SW480 (cell line): ENCODE results near the gene CLEC2A.
"Not testable (repeated sequence)": the region's sequence is repeated elsewhere in the genome, so short reads cannot be mapped to it uniquely, and the experiment has no call there.

Experiments used
- DNase-seq: peaks from one replicate; pipeline ENCODE4 v3.0.0-alpha.2; 2016; ENCODE audit warnings: low spot score

CLEC2A gene

GRCh38 chr12:9932270-9932669 is at the start of gene CLEC2A:
TSS of gene CLEC2A (minus strand) at chr12:9932370. CDS start at chr12:9932329, 41 bp downstream.
- no peak for DNase-seq

- no peak for DNase-seq
These were observed 48.0 kb upstream of the CLEC2A start for GRCh38 chr12:9980126-9980525.

- no peak for DNase-seq
These were observed 45.7 kb upstream of the CLEC2A start for GRCh38 chr12:9977916-9978315.

GRCh38 chr12:9976626-9977025 is 44.5 kb upstream of the CLEC2A start:
- not testable (repeated sequence) for DNase-seq

GRCh38 chr12:9975614-9976013 is 43.4 kb upstream of the CLEC2A start:
- no peak for DNase-seq

GRCh38 chr12:9974731-9975130 is 42.6 kb upstream of the CLEC2A start:
- not testable (repeated sequence) for DNase-seq

GRCh38 chr12:9973949-9974348 is 41.8 kb upstream of the CLEC2A start:
- no peak for DNase-seq

- DNase-seq = no peak
These were observed 39.0 kb upstream of the CLEC2A start, which contains the start of gene CLEC12A for GRCh38 chr12:9971181-9971580. TSS of gene CLEC12A (plus strand) at chr12:9971409. CDS start at chr12:9971597, 188 bp downstream.

GRCh38 chr12:9969673-9970072 is 37.5 kb upstream of the CLEC2A start:
- peak; percentile 47 for DNase-seq

- DNase-seq = no peak
These were observed 29.7 kb upstream of the CLEC2A start for GRCh38 chr12:9961901-9962300.

GRCh38 chr12:9961106-9961505 is 28.9 kb upstream of the CLEC2A start:
- DNase-seq = no peak

GRCh38 chr12:9960590-9960989 is 28.4 kb upstream of the CLEC2A start:
- no peak for DNase-seq

GRCh38 chr12:9957834-9958233 is 25.7 kb upstream of the CLEC2A start:
- no peak for DNase-seq

- DNase-seq = not testable (repeated sequence)
These were observed 21.0 kb upstream of the CLEC2A start for GRCh38 chr12:9952954-9953729.

- no peak for DNase-seq
These were observed 19.0 kb upstream of the CLEC2A start for GRCh38 chr12:9951026-9951675.

- DNase-seq = no peak
These were observed 16.6 kb upstream of the CLEC2A start for GRCh38 chr12:9948606-9949296.

- DNase-seq = no peak
These were observed 15.5 kb upstream of the CLEC2A start for GRCh38 chr12:9947674-9948073.

- no peak for DNase-seq
These were observed 12.2 kb upstream of the CLEC2A start for GRCh38 chr12:9944391-9944790.

- DNase-seq = no peak
These were observed 11.1 kb upstream of the CLEC2A start for GRCh38 chr12:9943240-9943639.

- DNase-seq = no peak
These were observed 9.7 kb upstream of the CLEC2A start for GRCh38 chr12:9941838-9942237.

GRCh38 chr12:9940375-9940774 is 8.2 kb upstream of the CLEC2A start:
- no peak for DNase-seq

- no peak for DNase-seq
These were observed 4.4 kb upstream of the CLEC2A start for GRCh38 chr12:9936591-9936990.

- no peak for DNase-seq
These were observed 2.9 kb upstream of the CLEC2A start for GRCh38 chr12:9935026-9935425.
